Chondrocyte (in vitro differentiated cells): ENCODE measurements around the gene ITGBL1. TPM values are rescaled to one million over a fixed set of nuclear protein-coding genes. Genes with fewer than 3 reads are reported as not detected.

ENCODE experiments used
- DNase-seq: peaks from one replicate; pipeline ENCODE4 v3.0.0; 2021; ENCODE audit warnings: mixed read lengths, low spot score
- H3K27ac Mint-ChIP-seq: one replicate; pipeline ENCODE4 v1.8.0; 2021; ENCODE audit warnings: mild to moderate bottlenecking, moderate library complexity, mixed read lengths; ENCODE audit not compliant: unreplicated experiment
- H3K27me3 Mint-ChIP-seq: 2 replicates; pipeline ENCODE4 v1.8.0; 2021; ENCODE audit warnings: low read depth, mixed read lengths
- H3K36me3 Mint-ChIP-seq: 2 replicates; pipeline ENCODE4 v1.8.0; 2021; ENCODE audit warnings: low read depth, mixed read lengths
- H3K4me1 Mint-ChIP-seq: 2 replicates; pipeline ENCODE4 v1.8.0; 2021; ENCODE audit warnings: low read depth, mild to moderate bottlenecking, mixed read lengths
- H3K4me3 Mint-ChIP-seq: one replicate; pipeline ENCODE4 v1.8.0; 2021; ENCODE audit warnings: mild to moderate bottlenecking, moderate library complexity, mixed read lengths; ENCODE audit not compliant: unreplicated experiment
- H3K9me3 Mint-ChIP-seq: 2 replicates; pipeline ENCODE4 v1.8.0; 2021; ENCODE audit warnings: low read depth, mixed read lengths
- total RNA-seq: library from RNA; stranded (reverse); gene quantifications from 3 replicates; pipeline ENCODE4 v1.2.1, GENCODE V29; 2021
- TF ChIP-seq, protein P1 (sequence below): fragments of 200-600 bp; sonication (generic); IDR thresholded peaks from 2 replicates; pipeline ENCODE4 v1.5.0; 2021; ENCODE audit warnings: antibody characterized with exemption, mild to moderate bottlenecking, moderate library complexity

Gene ITGBL1
- total RNA-seq, 1 donor from 2014 or later = 407 TPM

DNA sequence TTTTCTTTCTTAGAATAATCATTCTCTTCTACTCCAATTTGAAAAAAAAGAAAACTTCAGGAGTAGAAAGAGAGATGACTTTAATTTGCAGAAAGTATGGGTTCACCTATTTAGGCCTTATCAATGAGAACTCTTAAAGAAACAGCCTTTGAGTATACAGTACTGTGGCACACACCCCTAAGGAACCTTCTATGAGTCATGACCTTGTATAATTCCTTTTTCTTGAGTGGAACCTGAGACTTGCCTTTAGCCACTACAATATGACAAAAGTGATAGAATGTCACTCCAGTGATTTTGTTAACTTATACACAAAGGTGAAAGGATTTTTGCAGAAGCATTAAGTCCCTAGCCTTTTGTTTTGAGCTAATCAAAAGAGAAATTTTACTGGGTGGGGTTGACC, 58.7 kb downstream of the ITGBL1 start:
- Mint-ChIP-seq H3K4me3 (no peak overlapping the region), H3K9me3 (peaks cover 16% of the 10 kb centered on the region), H3K4me1 (peaks cover 68% of the 10 kb centered on the region), H3K27ac (no peak overlapping the region), H3K27me3 (no peaks in the 10 kb centered on the region), H3K36me3 (peaks cover 24% of the 10 kb centered on the region)
- TF ChIP-seq, protein P1, sequence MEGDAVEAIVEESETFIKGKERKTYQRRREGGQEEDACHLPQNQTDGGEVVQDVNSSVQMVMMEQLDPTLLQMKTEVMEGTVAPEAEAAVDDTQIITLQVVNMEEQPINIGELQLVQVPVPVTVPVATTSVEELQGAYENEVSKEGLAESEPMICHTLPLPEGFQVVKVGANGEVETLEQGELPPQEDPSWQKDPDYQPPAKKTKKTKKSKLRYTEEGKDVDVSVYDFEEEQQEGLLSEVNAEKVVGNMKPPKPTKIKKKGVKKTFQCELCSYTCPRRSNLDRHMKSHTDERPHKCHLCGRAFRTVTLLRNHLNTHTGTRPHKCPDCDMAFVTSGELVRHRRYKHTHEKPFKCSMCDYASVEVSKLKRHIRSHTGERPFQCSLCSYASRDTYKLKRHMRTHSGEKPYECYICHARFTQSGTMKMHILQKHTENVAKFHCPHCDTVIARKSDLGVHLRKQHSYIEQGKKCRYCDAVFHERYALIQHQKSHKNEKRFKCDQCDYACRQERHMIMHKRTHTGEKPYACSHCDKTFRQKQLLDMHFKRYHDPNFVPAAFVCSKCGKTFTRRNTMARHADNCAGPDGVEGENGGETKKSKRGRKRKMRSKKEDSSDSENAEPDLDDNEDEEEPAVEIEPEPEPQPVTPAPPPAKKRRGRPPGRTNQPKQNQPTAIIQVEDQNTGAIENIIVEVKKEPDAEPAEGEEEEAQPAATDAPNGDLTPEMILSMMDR = no peak
- DNase-seq = no peak

DNA sequence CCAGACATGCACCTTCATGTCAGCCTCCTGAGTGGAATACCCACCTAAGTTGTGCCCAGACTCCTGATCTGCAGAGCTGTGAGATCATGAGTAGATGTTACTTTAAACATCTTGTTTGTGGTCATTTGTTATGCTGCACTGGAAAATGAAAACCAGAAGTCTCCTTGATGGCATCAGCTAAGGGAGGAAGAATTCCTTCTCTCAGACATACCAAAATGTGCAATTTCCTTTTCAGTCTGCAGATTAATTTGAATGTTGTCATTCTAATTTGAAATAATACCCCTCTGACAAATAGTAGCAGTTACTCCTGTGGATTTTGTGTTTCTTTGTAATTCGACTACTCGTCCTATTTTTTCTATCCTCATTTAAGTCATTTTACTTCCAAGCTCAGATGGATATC, 59.3 kb downstream of the ITGBL1 start:
- Mint-ChIP-seq H3K27me3 (no peaks in the 10 kb centered on the region), H3K4me1 (peaks cover 68% of the 10 kb centered on the region), H3K27ac (peak overlapping the region; percentile 78), H3K36me3 (peaks cover 22% of the 10 kb centered on the region), H3K4me3 (no peak overlapping the region), H3K9me3 (peaks cover 16% of the 10 kb centered on the region)
- no peak for DNase-seq
- TF ChIP-seq, protein P1 = no peak

DNA sequence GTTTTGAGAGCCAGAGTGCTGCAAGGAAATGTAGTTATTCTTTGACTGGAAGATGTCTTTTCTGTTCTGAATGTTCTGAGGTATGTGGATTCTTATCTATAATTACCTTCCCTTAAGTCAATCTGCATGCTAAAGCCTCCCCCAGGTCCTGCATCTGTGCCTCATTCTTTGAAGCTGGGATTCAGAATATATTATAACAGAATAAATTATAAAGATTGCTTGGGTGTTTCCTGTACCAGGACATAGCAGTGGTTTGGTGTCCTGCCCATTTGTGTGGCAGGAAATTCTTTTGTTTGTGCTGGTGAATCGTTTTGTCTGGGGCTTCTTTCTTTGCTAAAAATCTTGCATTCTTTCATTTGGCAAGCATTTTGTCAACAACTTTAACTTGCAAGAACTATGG, 60.2 kb downstream of the ITGBL1 start:
- TF ChIP-seq, protein P1 = no peak
- Mint-ChIP-seq H3K27ac (peak overlapping the region; percentile 78), H3K9me3 (peaks cover 16% of the 10 kb centered on the region), H3K4me1 (peaks cover 75% of the 10 kb centered on the region), H3K27me3 (no peaks in the 10 kb centered on the region), H3K4me3 (no peak overlapping the region), H3K36me3 (peaks cover 17% of the 10 kb centered on the region)
- DNase-seq = no peak

DNA sequence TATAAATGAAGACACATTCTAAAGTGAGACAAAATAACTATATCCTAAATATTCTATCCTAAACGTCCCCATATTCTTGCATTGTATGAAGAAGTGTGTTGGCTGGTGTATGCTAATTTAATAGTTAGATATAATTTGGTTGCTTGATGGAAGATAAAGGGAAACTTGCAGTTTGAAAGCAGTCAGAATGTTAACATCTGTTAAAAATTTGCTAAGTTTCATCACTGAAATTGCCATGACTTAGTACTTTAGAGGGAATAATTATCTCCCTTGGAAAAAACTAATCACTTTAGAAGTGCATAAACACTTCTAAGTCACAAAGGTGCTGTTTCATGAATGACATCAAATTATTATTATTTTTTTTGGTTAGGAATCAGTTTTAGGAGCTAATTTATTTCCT, 61.6 kb downstream of the ITGBL1 start:
- TF ChIP-seq, protein P1 = no peak
- Mint-ChIP-seq H3K27me3 (no peaks in the 10 kb centered on the region), H3K27ac (peak overlapping the region; percentile 66), H3K4me3 (no peak overlapping the region), H3K4me1 (peaks cover 73% of the 10 kb centered on the region), H3K9me3 (peaks cover 13% of the 10 kb centered on the region), H3K36me3 (peaks cover 12% of the 10 kb centered on the region)
- DNase-seq = no peak

DNA sequence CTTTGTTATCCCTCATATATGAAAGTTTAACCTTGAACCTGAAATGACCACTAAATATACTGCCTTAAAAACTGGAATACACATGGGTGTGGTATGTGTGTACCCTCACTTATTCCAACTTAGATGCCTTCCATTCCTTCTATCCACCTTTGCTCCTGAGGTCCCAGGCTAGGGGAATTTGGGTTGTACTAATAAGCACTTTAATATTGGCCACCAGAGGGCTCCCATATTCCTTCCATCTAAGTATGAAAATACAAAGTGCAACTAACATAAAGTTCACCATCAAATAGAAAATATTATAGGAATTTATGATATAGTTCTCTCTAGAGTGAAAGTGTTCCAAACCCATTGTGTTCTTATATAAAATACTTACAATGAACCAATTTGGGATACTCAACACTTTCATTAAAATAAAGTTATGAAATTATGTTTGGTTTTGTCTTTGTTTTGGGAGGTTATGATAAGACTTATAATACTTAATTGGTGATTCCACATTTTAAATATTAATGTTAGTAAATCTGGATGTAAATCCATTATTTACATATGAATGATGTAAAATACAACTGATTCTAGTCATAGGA, 62.3 kb downstream of the ITGBL1 start:
- Mint-ChIP-seq H3K9me3 (peaks cover 13% of the 10 kb centered on the region), H3K27ac (peak overlapping the region; percentile 5), H3K4me3 (no peak overlapping the region), H3K4me1 (peaks cover 79% of the 10 kb centered on the region), H3K36me3 (peaks cover 12% of the 10 kb centered on the region), H3K27me3 (no peaks in the 10 kb centered on the region)
- no peak for DNase-seq
- TF ChIP-seq, protein P1 = peak; percentile 92
